HepG2 (cell line): ENCODE data around the gene DDRGK1. TPM values are rescaled to one million over a fixed set of nuclear protein-coding genes. Genes with fewer than 3 reads are reported as not detected.

Experiments
- BCLAF1 ChIP-seq: fragments of 450-650 bp; IDR thresholded peaks from 2 replicates; pipeline ENCODE4 v1.6.1; 2017; ENCODE audit warnings: mild to moderate bottlenecking
- CCDC6 ChIP-seq: sonication (generic); formaldehyde crosslinking; IDR thresholded peaks from 2 replicates; pipeline ENCODE4 v1.8.1; 2022; ENCODE audit warnings: mild to moderate bottlenecking, missing genetic modification reagents, moderate library complexity
- FOXM1 ChIP-seq: sonication (generic); formaldehyde crosslinking; IDR thresholded peaks from 2 replicates; pipeline ENCODE4 v1.5.0; 2020; ENCODE audit warnings: missing genetic modification reagents
- HOXA7 ChIP-seq: sonication (generic); formaldehyde crosslinking; IDR thresholded peaks from 2 replicates; pipeline ENCODE4 v1.8.1; 2022; ENCODE audit warnings: mild to moderate bottlenecking, missing genetic modification reagents, moderate library complexity
- ISL2 ChIP-seq: sonication (generic); formaldehyde crosslinking; IDR thresholded peaks from 2 replicates; pipeline ENCODE4 v1.5.0; 2020; ENCODE audit warnings: missing genetic modification reagents
- MYPOP ChIP-seq: sonication (generic); formaldehyde crosslinking; IDR thresholded peaks from 2 replicates; pipeline ENCODE4 v1.8.1; 2023; ENCODE audit warnings: mild to moderate bottlenecking, moderate library complexity, missing genetic modification reagents
- NCOR1 ChIP-seq: fragments of 200-600 bp; sonication (generic); IDR thresholded peaks from 2 replicates; pipeline ENCODE4 v1.7.0; 2017; ENCODE audit warnings: antibody characterized with exemption, low read length, borderline replicate concordance
- PRDM10 ChIP-seq: sonication (generic); formaldehyde crosslinking; IDR thresholded peaks from 2 replicates; pipeline ENCODE4 v1.4.0; 2020; ENCODE audit warnings: low read depth, missing genetic modification reagents
- PRPF4 ChIP-seq: fragments of 200-400 bp; formaldehyde crosslinking; IDR thresholded peaks from 2 replicates; pipeline ENCODE4 v1.6.1; 2016; ENCODE audit warnings: low read length, low read depth; ENCODE audit not compliant: poor library complexity, severe bottlenecking
- TMF1 ChIP-seq: sonication (generic); formaldehyde crosslinking; IDR thresholded peaks from 2 replicates; pipeline ENCODE4 v1.8.1; 2022; ENCODE audit warnings: low read depth, missing genetic modification reagents
- ZC3H4 ChIP-seq: sonication (generic); formaldehyde crosslinking; IDR thresholded peaks from 2 replicates; pipeline ENCODE4 v1.4.0; 2020; ENCODE audit warnings: missing genetic modification reagents, borderline replicate concordance
- ZNF280B ChIP-seq: sonication (generic); formaldehyde crosslinking; IDR thresholded peaks from 2 replicates; pipeline ENCODE4 v1.5.0; 2020; ENCODE audit warnings: missing genetic modification reagents, mild to moderate bottlenecking, borderline replicate concordance
- ZNF446 ChIP-seq: sonication (generic); formaldehyde crosslinking; IDR thresholded peaks from 2 replicates; pipeline ENCODE4 v1.5.0; 2020; ENCODE audit warnings: mild to moderate bottlenecking, missing genetic modification reagents
- ZNF556 ChIP-seq: sonication (generic); formaldehyde crosslinking; IDR thresholded peaks from 2 replicates; pipeline ENCODE4 v1.4.0; 2020; ENCODE audit warnings: mild to moderate bottlenecking, missing genetic modification reagents, borderline replicate concordance
- ZNF75D ChIP-seq: sonication (generic); formaldehyde crosslinking; IDR thresholded peaks from 2 replicates; pipeline ENCODE4 v1.8.1; 2023; ENCODE audit warnings: missing genetic modification reagents, mild to moderate bottlenecking, borderline replicate concordance
- ZNF772 ChIP-seq: sonication (generic); formaldehyde crosslinking; IDR thresholded peaks from 2 replicates; pipeline ENCODE4 v1.5.0; 2020; ENCODE audit warnings: mild to moderate bottlenecking, missing genetic modification reagents
- ZNF784 ChIP-seq: sonication (generic); formaldehyde crosslinking; IDR thresholded peaks from 2 replicates; pipeline ENCODE4 v1.5.1; 2020; ENCODE audit warnings: missing genetic modification reagents, mild to moderate bottlenecking, borderline replicate concordance
- ZNF841 ChIP-seq: sonication (generic); formaldehyde crosslinking; IDR thresholded peaks from 2 replicates; pipeline ENCODE4 v1.8.1; 2023; ENCODE audit warnings: missing genetic modification reagents, borderline replicate concordance
- polyA plus RNA-seq, 8 experiments: library from polyadenylated mRNA; depleted of rRNA in 3 of 8; stranded (reverse) in 7 of 8; unstranded in 1 of 8; fragments of >200 nt; fragmentation: Illumina TruSeq in 4 of 8; extraction: Trizol in 4 of 8; gene quantifications; 2 replicates each; pipeline versions ENCODE4 v1.2.1 to v1.2.3, GENCODE V29; 2011 to 2016; ENCODE audit warnings: low read depth in 4 of 8, missing spikeins in 1 of 8, mixed read lengths in 1 of 8; ENCODE audit not compliant: insufficient read depth in 1 of 8
- total RNA-seq, 5 experiments: library from RNA; depleted of rRNA; stranded (reverse); fragments of >200 nt; fragmentation: Illumina TruSeq; extraction: Trizol; gene quantifications; 2 replicates each; pipeline ENCODE4 v1.2.3, GENCODE V29; 2016; ENCODE audit warnings: low read depth in 1 of 5

DDRGK1 gene
- total and polyA plus RNA-seq, 2 of the 13 experiments (the other 11 are each of a cell fraction or from before 2014, with no cell fraction given), result 96.7 to 149 TPM

GRCh38 chr20:3168079-3168828 lies 36.2 kb downstream of the DDRGK1 start (continued):
- TF ChIP-seq PRDM10 (CRISPR knock-in tag), result peak; percentile 95
- TF ChIP-seq CCDC6 (CRISPR knock-in tag), result no peak; the same call in 1 of the 2 replicates
- TF ChIP-seq ZC3H4, result no peak
- peak; percentile 77; the same call in 1 of the 2 replicates for TF ChIP-seq MYPOP (CRISPR knock-in tag)
- TF ChIP-seq BCLAF1, result no peak
- TF ChIP-seq ZNF446 (CRISPR knock-in tag), result peak; percentile 84
- peak; percentile 74; the same call in 1 of the 2 replicates for TF ChIP-seq ZNF784 (CRISPR knock-in tag)
- no peak for TF ChIP-seq HOXA7
- TF ChIP-seq ZNF280B (CRISPR knock-in tag), result peak; percentile 82; the same call in 1 of the 2 replicates
- no peak for TF ChIP-seq ZNF75D
- peak; percentile 77 for TF ChIP-seq PRPF4
- TF ChIP-seq NCOR1, result peak; percentile 84
- no peak for TF ChIP-seq FOXM1 (CRISPR knock-in tag)
- peak; percentile 59; the same call in 1 of the 2 replicates for TF ChIP-seq ZNF772 (CRISPR knock-in tag)
- TF ChIP-seq TMF1 (CRISPR knock-in tag), result peak; percentile 70; the same call in 1 of the 2 replicates
- TF ChIP-seq ZNF841 (CRISPR knock-in tag), result no peak
- TF ChIP-seq ZNF556 (CRISPR knock-in tag), result peak; percentile 77
- TF ChIP-seq ISL2 (CRISPR knock-in tag), result peak; percentile 31
